Measurements from ENCODE around the gene ST8SIA2.

DNA sequence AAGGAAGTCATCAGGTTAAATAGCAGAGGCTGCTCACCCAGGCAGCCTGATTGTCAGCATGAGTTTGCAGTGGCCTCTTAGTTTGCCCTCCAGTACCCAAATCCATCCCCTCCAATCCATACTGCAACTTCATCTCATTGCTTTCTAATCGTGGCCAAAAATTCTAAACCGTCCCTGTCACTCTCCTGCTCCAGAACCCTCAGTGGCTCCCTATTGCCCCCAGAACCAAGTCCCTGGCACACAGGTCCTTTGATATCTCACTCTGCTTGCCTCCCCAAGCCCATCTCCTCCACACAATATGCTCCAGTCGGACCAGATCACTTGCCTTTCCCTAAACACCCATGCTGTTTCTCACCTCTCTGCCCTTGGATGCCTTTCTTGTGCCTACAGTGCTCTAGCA, 49.7 kb downstream of the ST8SIA2 start:
- TF ChIP-seq EZH2 (IDR thresholded peaks at IDR 0.05; ENCODE audit: borderline replicate concordance, low read depth, low read length, poor library complexity, severe bottlenecking): no peak
- TF ChIP-seq, protein P1, sequence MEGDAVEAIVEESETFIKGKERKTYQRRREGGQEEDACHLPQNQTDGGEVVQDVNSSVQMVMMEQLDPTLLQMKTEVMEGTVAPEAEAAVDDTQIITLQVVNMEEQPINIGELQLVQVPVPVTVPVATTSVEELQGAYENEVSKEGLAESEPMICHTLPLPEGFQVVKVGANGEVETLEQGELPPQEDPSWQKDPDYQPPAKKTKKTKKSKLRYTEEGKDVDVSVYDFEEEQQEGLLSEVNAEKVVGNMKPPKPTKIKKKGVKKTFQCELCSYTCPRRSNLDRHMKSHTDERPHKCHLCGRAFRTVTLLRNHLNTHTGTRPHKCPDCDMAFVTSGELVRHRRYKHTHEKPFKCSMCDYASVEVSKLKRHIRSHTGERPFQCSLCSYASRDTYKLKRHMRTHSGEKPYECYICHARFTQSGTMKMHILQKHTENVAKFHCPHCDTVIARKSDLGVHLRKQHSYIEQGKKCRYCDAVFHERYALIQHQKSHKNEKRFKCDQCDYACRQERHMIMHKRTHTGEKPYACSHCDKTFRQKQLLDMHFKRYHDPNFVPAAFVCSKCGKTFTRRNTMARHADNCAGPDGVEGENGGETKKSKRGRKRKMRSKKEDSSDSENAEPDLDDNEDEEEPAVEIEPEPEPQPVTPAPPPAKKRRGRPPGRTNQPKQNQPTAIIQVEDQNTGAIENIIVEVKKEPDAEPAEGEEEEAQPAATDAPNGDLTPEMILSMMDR (conservative IDR thresholded peaks at IDR 0.05; ENCODE audit: low read depth, low read length): no peak

Measured in A673 (cell line).